ENCODE data around the gene VPS54.
"Not testable (repeated sequence)": the region's sequence is repeated elsewhere in the genome, so short reads cannot be mapped to it uniquely, and the experiment has no call there.

VPS54 gene

DNA sequence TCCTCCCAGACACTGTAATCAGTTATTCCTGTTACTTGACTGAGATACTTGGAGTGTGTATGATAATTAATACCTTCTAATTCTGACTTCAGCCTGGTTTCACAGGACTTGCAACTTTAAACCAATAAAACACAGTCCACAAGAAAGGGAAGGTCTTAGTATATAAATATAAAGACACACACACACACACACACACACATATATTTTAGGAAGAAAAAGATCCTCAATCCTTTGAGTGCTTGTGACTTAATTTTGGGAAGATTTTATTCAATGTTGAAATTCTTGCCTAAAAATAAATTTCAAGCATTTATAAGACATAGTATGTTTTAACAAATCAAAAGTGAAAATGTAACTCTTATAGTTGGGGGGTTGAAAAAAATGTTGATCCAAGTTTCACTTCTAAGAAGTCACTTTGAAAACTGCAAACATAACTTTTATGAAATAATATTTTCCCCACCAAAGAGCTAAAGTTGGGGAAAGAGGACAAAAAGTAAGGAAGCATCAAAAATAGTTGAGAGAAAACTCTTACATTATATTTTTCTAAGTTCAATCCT lies 824 bp upstream of the VPS54 start:
- FAIRE-seq: peak; percentile 37

DNA sequence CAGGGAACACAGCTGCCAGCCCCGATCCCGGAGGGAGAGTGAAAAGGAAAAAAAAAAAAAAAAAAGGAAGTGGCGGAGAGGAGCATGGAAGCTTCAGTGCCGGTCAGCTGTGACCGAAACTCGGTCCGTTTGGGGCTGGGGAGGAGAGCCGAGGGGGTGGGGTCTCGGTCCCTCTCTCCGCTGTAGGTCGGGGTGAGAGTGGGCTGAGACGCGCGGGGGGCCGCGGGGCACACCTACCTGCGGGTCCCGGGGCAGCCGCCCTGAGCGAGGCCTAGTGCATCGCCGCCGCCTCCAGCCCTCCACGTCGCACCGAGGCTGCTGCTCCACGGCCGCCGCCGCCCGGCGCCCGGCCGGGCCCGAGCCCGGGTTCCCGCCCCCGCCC lies 536 bp downstream of the VPS54 start:
- no peak for FAIRE-seq

DNA sequence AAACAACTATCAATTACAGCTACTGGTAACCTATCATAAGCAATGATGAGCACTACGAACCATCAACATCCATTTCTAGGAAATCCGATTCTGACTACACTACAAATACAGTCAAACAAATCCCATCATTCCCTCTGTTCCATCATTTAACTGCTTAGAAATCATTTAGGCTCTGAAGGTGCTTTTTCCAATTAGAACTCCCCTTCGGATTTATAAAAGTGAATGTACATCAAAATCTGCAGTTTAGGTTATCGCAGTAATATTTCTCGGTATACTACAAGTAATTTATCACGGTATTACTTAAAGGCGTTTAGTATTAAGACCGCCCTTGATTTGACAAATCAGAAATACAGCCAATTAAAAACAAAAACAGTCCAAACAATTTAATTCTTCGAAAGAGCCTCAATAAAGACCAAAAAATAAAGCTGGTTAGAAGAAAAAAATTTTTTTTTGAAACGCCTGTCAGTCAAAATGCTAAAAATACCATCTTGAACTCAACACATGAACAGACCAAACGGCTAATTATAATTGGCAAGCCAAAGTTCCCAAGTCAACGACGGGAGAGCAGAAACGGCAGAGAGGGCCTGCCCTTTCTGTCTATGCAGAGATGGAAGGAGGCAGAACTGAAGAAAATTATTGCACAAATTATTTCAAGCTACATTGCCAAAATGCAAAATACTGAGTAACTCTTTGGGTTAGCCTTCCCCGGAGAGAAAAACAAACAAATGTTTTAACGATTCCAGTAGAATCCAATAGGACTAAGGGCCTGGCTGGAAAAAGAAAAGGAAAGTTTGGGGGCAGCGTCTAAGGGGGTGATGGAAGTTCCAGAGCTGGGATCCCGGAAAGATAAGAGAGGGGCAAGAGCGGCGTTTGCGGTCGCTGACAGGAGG lies 1.2 kb downstream of the VPS54 start:
- FAIRE-seq: peak; percentile 46

DNA sequence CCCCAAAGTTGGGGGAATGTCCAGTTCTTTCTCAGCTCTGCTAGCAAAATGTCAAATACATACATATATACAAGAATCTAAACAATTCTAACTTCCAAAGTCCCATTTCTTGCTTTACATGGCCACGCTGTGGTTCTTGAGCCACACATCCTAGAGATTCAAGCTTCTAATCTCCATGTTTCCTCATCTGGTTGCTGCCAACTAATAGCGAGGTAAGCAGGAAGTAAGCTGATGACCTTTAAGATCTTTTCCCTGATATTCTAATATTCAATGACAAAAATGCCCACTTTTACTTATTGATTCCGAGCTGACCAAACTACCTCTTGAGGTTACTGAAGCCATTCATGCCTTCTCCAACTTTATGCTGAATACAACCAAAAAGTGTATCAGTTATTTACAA lies 3.3 kb downstream of the VPS54 start:
- no peak for FAIRE-seq

DNA sequence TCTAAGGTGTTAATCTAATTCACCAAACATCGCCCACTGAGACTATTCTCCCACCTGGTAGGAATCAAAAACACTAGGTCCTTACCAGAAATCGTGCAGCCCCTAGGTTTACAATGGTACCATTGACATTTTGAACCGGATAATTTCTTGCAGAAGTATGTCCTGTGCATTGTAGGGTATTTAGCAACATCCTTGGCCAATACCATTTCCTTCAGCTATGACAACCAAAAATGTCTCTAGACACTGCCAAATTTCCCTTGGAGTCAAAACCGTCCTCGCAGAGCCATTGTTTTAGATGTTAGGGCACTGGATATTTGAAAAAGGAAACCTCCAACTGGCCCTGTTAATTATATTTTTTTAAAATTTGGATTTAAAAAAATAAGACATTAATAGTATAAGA lies 3.8 kb downstream of the VPS54 start:
- FAIRE-seq: no peak

DNA sequence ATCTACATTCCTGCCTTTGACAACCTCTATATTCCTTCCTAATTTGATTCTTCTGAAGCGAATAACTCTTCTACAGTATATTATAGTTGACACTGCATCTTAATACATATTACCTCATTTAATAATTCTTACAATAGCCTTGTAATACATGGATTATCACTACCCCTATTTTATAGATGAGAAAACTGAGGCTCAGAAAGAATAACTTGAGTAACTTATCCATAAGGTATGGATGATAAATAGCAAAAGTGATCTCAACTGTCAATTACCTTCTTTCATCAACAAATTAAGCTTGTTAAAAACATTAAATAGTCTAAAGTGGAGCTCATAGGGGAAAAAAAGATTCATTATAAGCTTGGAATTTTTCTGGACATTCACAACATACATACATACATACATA lies 4.6 kb downstream of the VPS54 start:
- FAIRE-seq: no peak

DNA sequence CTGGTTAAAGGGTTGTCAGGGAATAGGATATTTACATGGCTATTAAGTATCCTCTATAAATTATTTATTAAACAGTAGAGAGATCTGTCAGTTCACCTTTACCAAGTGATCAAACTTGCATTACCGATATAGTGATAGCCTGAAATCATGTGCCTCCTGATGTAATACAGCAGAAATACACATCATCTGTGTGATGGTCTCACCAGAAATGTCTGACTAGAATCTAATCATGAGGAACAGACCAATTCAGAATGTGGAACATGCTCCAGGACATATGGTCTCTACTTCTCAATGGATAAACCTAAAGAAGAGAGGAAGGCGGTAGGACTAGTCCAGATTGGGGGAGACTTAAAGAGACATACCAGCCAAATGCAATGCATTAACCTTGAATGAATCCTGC lies 6.2 kb downstream of the VPS54 start:
- FAIRE-seq: no peak

DNA sequence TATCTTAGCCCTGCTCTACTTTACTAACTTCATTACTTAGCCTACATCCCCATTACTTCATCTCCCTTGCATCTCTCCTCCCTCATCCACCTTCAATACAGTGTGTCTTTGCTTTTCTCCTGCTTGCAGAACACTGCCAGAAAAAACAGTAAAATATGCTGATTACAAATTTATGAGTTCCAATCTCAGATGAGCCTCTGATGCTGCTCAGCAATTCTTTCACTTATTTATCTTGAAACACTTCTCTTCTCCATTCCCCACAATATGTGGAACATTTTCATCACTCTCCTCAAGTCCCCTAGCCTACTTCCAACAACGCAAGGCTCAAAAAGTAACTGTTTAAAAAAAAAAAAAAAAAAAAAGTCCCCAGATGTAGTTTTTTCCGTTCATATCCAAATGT lies 7.1 kb downstream of the VPS54 start:
- no peak for FAIRE-seq

DNA sequence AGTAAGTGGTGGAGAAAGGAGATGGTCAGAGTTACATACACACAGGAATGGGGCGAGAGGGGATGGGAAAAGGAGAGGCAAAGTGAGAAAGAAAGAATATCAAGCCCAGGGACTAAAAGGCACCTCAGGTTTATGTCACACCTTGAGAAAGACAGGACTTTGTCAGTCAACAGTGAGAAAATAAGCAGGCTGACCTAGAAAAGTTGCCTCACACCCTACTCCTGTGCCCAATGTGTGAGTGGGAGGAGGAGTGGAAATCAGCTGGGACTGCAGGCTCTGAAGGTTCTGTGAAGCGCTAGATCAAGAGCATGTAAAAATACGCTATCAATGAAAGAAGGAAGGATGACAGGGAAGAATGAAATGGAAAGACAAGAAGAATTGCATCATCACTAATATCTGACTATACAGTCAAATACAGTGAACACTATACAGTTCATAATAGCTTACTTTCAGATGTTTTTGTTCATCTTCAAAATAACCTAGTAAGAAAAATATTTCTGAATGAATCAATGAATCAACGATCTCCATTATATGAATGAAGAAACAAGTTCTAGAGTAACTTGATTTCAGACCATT lies 10.7 kb downstream of the VPS54 start:
- FAIRE-seq: no peak

DNA sequence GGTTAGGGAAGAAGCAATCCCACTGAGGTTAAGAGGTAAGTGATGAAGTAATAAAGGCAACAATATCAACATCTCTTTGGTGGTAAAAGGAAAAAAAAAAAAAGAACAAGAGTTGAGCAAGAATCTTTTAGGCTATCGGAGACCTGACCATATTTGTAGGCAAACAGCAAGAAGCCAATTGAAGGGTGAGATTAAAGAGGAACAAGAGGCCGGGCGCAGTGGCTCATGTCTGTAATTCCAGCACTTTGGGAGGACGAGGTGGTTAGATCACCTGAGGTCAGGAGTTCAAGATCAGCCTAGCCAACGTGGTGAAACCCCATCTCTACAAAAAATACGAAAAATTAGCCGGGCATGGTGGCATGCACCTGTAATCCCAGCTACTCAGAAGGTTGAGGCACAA lies 11.3 kb downstream of the VPS54 start:
- no peak for FAIRE-seq

DNA sequence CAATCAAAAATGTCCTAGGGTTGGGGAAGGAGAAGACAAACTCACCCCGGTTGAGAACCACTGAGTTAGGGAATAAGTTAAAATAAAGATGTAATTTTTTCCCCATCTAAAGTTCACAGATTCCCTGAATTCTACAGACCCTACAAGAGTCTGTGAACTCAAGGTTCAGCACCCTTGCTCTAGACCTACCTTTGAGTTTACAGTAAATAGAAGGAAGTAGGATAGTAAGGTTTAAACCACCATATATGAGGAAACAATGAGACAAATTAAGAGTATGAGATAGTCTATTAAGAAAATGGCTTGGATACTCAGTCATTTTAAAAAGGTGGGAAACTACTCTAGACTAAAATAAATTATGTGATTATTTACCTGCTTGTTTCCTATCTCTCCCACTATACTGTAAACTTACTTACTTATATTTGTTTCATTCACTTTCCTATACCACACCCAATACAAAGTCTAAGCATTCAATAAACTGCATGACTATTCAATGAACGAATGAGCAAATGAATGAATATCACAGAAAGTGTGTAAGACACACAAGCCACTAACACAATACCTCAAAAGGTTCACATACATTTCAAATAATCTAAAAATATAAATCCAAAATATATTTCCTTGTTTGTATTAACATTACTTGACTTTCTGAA lies 13.4 kb downstream of the VPS54 start:
- FAIRE-seq: no peak

DNA sequence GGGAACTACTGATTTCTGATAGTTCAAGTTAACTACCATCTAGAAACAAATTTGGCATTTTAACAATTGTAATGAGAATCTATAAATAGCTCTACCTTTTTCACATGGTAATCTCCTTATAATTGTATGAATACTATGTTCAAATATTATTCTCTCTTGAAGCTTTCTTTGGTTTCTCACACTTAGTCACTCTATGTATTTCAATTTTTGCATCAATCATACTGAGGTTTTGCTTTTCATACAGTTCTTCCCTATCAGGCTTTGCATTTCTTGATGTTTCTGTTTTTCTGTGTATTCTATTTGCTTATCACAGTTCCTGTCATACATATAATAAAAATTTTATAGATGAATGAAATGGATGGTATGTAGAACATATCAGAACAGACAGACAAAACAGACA lies 16.0 kb downstream of the VPS54 start:
- FAIRE-seq: no peak

DNA sequence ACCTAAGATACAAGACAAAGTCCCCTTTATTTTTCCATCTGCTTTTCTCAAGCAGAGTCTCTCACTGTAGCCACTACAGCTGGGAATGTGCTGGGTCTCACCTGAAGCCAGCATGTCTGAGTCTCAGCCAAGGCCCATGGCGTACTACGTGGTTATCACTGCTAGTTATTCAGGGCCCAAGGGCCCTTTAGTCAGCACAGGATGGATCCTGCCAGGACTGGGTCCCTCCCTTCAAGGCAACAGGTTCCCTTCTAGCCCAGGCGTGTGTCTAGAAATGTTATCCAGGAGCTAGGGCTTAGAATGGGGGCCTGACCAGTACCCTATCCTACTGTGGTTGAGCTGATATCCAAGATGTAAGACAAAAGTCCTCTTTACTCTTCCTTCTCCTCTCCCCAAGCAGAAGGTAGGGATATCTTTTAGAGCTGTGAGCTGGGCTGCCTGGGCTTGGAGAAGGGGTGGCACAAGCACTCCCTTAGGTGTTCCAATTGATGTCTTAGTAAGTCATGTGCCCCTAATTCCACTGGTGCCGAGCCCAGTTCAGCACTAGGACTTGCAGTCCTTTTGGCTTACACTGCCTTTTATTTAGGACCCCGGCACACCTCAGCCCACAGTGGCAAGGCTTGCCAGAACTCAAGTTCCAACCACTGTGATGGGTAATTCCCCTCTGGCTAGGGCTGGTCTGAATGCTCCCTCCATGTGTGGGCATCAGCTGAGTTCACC lies 17.7 kb downstream of the VPS54 start:
- FAIRE-seq: no peak

DNA sequence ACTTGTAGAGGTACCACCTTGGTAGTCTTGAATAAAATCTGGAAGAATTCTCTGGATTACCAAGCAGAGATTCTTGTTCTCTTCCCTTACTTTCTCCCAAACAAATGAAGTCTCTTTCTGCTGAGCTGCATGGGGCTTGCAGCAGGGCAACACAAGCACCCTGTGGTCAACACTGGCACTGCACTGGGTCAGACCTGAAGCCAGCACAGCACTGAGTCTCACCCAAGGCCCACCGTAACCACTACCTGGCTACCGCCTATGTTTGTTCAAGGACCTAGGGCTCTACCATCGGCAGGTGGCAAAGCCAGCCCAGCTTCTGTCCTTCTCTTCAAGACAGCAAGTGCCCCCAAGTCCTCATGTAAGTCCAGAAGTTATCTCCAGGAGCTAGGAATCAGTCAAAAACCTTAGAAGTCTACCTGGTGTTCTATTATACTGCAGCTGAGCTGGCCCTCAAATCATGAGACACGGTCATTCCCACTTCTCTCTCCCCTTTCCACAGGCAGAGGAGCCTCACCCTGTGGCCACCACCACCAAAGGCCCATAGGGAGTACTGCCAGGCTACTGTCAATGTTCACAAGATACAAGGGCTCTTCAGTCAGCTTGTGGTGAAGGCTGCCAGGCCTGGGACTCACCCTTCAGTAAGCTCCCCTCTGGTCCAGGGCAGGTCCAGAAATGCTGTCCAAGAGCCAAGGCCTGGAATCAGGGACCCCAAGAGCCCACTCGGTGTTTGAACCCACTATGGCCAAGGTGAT lies 18.4 kb downstream of the VPS54 start:
- no peak for FAIRE-seq

DNA sequence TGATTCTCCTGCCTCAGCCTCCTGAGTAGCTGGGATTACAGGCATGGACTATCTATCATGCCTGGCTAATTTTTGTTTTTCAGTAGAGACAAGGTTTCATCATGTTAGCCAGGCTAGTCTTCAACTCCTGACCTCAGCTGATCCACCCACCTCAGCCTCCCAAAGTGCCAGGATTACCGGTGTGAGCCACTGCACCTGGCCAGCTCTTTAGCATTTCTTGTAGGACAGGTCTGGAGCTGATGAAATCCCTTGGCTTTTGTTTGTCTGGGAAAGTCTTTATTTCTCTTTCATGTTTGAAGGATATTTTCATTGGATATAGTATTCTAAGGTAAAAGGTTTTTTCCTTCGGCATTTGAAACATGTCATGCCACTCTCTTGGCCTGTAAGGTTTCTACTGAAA lies 20.2 kb downstream of the VPS54 start:
- no peak for FAIRE-seq

DNA sequence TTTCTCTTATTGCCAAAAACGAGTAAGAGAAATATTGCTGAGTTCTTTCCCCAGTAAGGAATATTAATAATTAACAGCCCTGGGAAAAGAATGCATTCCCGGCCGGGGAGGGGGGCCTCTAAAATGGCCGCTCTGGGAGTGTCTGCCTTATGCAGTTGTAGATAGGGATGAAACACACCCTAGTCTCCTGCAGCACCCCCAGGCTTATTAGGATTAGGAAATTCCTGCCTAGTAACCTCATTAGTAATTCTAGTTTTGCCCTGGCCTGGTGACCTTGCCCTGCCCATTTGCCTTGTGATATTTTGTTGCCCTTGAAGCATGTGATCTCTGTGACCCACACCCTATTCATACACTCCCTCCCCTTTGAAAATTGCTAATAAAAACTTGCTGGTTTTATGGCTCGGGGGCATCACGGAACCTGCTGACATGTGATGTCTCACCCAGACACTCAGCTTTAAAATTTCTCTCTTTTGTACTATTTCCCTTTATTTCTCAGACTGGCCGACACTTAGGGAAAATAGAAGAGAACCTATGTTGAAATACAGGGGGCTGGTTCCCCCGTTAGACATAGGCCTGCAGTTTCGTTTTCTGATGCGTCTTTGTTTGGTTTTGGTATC lies 22.5 kb downstream of the VPS54 start:
- not testable (repeated sequence) for FAIRE-seq

DNA sequence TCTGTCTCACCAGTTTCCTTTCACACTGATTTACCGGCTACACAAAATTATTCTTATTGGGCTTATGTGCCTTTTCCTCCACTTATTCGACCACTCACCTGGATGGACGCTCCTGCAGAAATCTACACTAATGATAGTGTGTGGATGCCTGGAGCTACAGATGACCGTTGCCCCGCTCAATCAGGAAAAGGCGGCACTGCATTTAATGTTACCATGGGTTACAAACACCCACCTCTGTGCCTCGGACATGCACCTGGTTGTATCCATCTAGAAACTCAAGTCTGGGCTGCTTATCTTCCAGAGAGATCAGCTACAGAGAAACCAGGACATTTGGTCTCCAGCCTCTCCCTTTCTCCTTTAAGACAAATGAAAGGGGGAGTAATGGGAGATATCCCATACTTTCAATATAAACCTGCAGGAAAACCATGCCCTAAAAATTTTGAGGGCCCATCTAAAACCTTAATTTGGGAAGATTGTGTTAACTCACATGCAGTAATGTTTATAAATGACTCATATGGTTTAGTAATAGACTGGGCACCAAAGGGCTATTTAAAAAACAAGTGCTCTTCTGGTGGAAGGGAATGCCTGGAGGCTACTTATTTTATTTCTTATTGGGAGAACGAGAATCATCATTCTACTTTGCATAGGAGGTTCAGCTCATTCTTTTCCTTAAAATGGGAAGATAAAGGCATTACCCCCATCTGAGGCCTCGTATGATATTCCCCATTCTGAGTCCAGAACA lies 24.7 kb downstream of the VPS54 start:
- FAIRE-seq: not testable (repeated sequence)

DNA sequence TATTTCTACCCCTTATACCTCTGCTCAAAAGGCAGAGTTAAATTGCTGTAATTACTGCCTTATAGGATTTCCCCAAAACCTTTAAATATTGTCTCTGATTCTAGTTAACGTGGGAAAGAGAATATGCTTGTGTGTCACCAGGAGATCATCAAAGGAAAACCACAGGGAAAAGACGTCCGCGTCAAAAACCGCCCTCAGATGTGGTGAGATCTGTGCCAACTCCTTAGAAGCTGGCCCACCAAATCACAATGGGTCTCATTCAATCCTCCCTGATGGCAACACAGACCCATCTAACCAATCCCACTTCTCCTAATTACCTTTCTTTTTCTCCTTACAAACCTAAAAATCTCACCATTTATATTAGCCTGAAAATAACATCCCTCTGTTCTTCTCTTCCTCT lies 25.4 kb downstream of the VPS54 start:
- no peak for FAIRE-seq

DNA sequence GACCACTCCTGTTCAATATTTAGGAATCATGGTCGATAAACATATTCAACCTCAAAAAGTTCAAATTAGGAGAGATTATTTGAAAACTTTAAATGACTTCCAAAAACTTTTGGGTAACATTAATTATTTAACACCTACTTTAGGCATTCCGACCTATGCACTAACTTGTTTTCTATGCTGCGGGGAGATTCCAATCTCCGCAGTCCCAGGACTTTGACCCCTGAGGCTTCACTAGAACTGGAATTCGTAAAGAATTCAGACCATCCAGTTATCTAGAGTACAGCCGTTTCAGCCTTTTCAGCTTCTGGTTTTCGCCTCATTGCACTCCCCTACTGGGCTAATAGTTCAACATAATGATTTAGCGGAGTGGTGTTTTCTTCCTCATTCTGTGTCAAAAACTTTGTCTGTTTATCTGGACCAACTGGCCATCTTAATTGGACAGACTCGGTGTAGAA lies 26.1 kb downstream of the VPS54 start:
- not testable (repeated sequence) for FAIRE-seq

DNA sequence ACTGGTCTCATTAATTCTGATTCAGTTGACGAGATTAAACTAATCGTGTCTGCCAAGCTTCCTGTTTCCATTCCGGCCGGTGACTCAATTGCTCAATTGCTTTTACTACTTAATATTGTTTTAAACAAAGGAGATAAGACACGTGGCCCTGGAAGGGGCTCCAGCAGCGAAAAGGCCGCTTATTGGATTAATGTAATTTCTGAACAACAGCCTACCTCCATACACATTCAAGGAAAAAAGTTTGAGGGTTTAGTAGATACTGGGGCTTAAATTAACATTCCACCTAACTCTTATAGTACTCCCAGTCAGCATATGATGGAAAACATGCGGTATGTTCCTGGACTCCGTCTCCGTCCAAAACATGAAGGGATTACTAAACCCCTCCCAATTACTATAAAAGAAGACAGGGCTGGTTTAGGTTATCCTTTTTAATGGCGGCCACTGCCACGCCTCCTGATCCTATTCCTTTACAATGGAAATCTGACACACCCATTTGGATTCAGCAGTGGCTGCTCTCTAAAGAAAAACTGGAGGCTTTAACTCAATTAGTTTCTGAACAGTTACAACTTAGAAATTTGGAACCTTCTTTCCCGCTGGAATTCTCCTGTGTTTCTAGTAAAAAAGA lies 27.1 kb downstream of the VPS54 start:
- FAIRE-seq: no peak

Data from G401.6 (cell line).